Measurements from ENCODE around the gene CFDP1. TPM values are rescaled to one million over a fixed set of nuclear protein-coding genes. Genes with fewer than 3 reads are reported as not detected.

CFDP1 gene
- total and polyA plus RNA-seq, 4 donors, result 55.4 to 164 (median 132) TPM

- WGBS (ENCODE audit: insufficient coverage), result no CpG with 5 or more reads among the region's 4 CpGs
- H3K9me3 ChIP-seq (ENCODE audit: control insufficient read depth, insufficient read depth, low read length), result no peaks in the 10 kb centered on the region
- H3K27me3 ChIP-seq (ENCODE audit: control insufficient read depth, insufficient read depth, low read length), result no peaks in the 10 kb centered on the region
- peak in 1 of 6 donors; percentile 29 for DNase-seq (ENCODE audit: low read depth in 4 of 6, low spot score in 6 of 6)
- H3K4me3 ChIP-seq (ENCODE audit: low read depth, low read length), result no peak overlapping the region
- H3K27ac ChIP-seq (ENCODE audit: low read depth, low read length), result no peak overlapping the region
- peaks cover 5% of the 10 kb centered on the region for H3K36me3 ChIP-seq (ENCODE audit: control insufficient read depth, insufficient read depth, low read length)
- peaks cover 20% of the 10 kb centered on the region for H3K4me1 ChIP-seq (ENCODE audit: control insufficient read depth, insufficient read depth, low read length)
These were observed 115.8 kb downstream of the CFDP1 start for GRCh38 chr16:75317532-75317931.

- Histone ChIP-seq H3K27me3 (ENCODE audit: control insufficient read depth, insufficient read depth, low read length) (no peaks in the 10 kb centered on the region), H3K4me1 (ENCODE audit: control insufficient read depth, insufficient read depth, low read length) (peaks cover 20% of the 10 kb centered on the region), H3K27ac (ENCODE audit: low read depth, low read length) (no peak overlapping the region), H3K9me3 (ENCODE audit: control insufficient read depth, insufficient read depth, low read length) (no peaks in the 10 kb centered on the region), H3K4me3 (ENCODE audit: low read depth, low read length) (no peak overlapping the region), H3K36me3 (ENCODE audit: control insufficient read depth, insufficient read depth, low read length) (peaks cover 5% of the 10 kb centered on the region)
- 79% methylated on average over 5 of the region's 7 CpGs for WGBS (ENCODE audit: insufficient coverage)
- no peak for DNase-seq (ENCODE audit: low read depth in 4 of 6, low spot score in 6 of 6)
These were observed 116.2 kb downstream of the CFDP1 start for GRCh38 chr16:75317101-75317522.

- WGBS (ENCODE audit: insufficient coverage), result no CpG with 5 or more reads among the region's 6 CpGs
- H3K27me3 ChIP-seq (ENCODE audit: control insufficient read depth, insufficient read depth, low read length), result no peaks in the 10 kb centered on the region
- H3K36me3 ChIP-seq (ENCODE audit: control insufficient read depth, insufficient read depth, low read length), result peaks cover 5% of the 10 kb centered on the region
- H3K9me3 ChIP-seq (ENCODE audit: control insufficient read depth, insufficient read depth, low read length), result no peaks in the 10 kb centered on the region
- no peak overlapping the region for H3K27ac ChIP-seq (ENCODE audit: low read depth, low read length)
- H3K4me1 ChIP-seq (ENCODE audit: control insufficient read depth, insufficient read depth, low read length), result peaks cover 20% of the 10 kb centered on the region
- H3K4me3 ChIP-seq (ENCODE audit: low read depth, low read length), result no peak overlapping the region
- no peak for DNase-seq (ENCODE audit: low read depth in 4 of 6, low spot score in 6 of 6)
These were observed 117.6 kb downstream of the CFDP1 start for GRCh38 chr16:75315539-75316306.

GRCh38 chr16:75312875-75313274 is 120.4 kb downstream of the CFDP1 start:
- H3K4me3 ChIP-seq (ENCODE audit: low read depth, low read length), result no peak overlapping the region
- no peaks in the 10 kb centered on the region for H3K9me3 ChIP-seq (ENCODE audit: control insufficient read depth, insufficient read depth, low read length)
- no peak overlapping the region for H3K27ac ChIP-seq (ENCODE audit: low read depth, low read length)
- peaks cover 8% of the 10 kb centered on the region for H3K4me1 ChIP-seq (ENCODE audit: control insufficient read depth, insufficient read depth, low read length)
- 69% methylated on average over 4 of the region's 4 CpGs for WGBS (ENCODE audit: insufficient coverage)
- peaks cover 5% of the 10 kb centered on the region for H3K36me3 ChIP-seq (ENCODE audit: control insufficient read depth, insufficient read depth, low read length)
- no peak for DNase-seq (ENCODE audit: low read depth in 4 of 6, low spot score in 6 of 6)
- no peaks in the 10 kb centered on the region for H3K27me3 ChIP-seq (ENCODE audit: control insufficient read depth, insufficient read depth, low read length)

GRCh38 chr16:75311383-75311938 is 121.8 kb downstream of the CFDP1 start:
- no peak overlapping the region for H3K27ac ChIP-seq (ENCODE audit: low read depth, low read length)
- DNase-seq (ENCODE audit: low read depth in 4 of 6, low spot score in 6 of 6), result no peak
- peaks cover 5% of the 10 kb centered on the region for H3K36me3 ChIP-seq (ENCODE audit: control insufficient read depth, insufficient read depth, low read length)
- no peaks in the 10 kb centered on the region for H3K4me1 ChIP-seq (ENCODE audit: control insufficient read depth, insufficient read depth, low read length)
- no peak overlapping the region for H3K4me3 ChIP-seq (ENCODE audit: low read depth, low read length)
- no peaks in the 10 kb centered on the region for H3K9me3 ChIP-seq (ENCODE audit: control insufficient read depth, insufficient read depth, low read length)
- 49% methylated on average over 2 of the region's 3 CpGs for WGBS (ENCODE audit: insufficient coverage)
- no peaks in the 10 kb centered on the region for H3K27me3 ChIP-seq (ENCODE audit: control insufficient read depth, insufficient read depth, low read length)

GRCh38 chr16:75310541-75310940 is 122.8 kb downstream of the CFDP1 start:
- H3K4me1 ChIP-seq (ENCODE audit: control insufficient read depth, insufficient read depth, low read length), result no peaks in the 10 kb centered on the region
- H3K9me3 ChIP-seq (ENCODE audit: control insufficient read depth, insufficient read depth, low read length), result no peaks in the 10 kb centered on the region
- H3K4me3 ChIP-seq (ENCODE audit: low read depth, low read length), result no peak overlapping the region
- no peaks in the 10 kb centered on the region for H3K27me3 ChIP-seq (ENCODE audit: control insufficient read depth, insufficient read depth, low read length)
- peaks cover 5% of the 10 kb centered on the region for H3K36me3 ChIP-seq (ENCODE audit: control insufficient read depth, insufficient read depth, low read length)
- WGBS (ENCODE audit: insufficient coverage), result 69% methylated on average over 2 of the region's 3 CpGs
- H3K27ac ChIP-seq (ENCODE audit: low read depth, low read length), result no peak overlapping the region
- DNase-seq (ENCODE audit: low read depth in 4 of 6, low spot score in 6 of 6), result no peak

GRCh38 chr16:75309899-75310430 is 123.3 kb downstream of the CFDP1 start:
- WGBS (ENCODE audit: insufficient coverage), result 100% methylated on average over 1 of the region's 1 CpG
- no peak overlapping the region for H3K27ac ChIP-seq (ENCODE audit: low read depth, low read length)
- H3K27me3 ChIP-seq (ENCODE audit: control insufficient read depth, insufficient read depth, low read length), result no peaks in the 10 kb centered on the region
- H3K4me1 ChIP-seq (ENCODE audit: control insufficient read depth, insufficient read depth, low read length), result peaks cover 3% of the 10 kb centered on the region
- no peaks in the 10 kb centered on the region for H3K9me3 ChIP-seq (ENCODE audit: control insufficient read depth, insufficient read depth, low read length)
- peaks cover 5% of the 10 kb centered on the region for H3K36me3 ChIP-seq (ENCODE audit: control insufficient read depth, insufficient read depth, low read length)
- no peak overlapping the region for H3K4me3 ChIP-seq (ENCODE audit: low read depth, low read length)
- no peak for DNase-seq (ENCODE audit: low read depth in 4 of 6, low spot score in 6 of 6)

GRCh38 chr16:75309156-75309555 is 124.1 kb downstream of the CFDP1 start:
- 83% methylated on average over 6 of the region's 8 CpGs for WGBS (ENCODE audit: insufficient coverage)

GRCh38 chr16:75308011-75308410 is 125.3 kb downstream of the CFDP1 start:
- WGBS (ENCODE audit: insufficient coverage), result 100% methylated on average over 1 of the region's 3 CpGs
- H3K27ac ChIP-seq (ENCODE audit: low read depth, low read length), result no peak overlapping the region
- peaks cover 6% of the 10 kb centered on the region for H3K4me1 ChIP-seq (ENCODE audit: control insufficient read depth, insufficient read depth, low read length)

More at GRCh38 chr16:75309156-75309555, 124.1 kb downstream of the CFDP1 start:
- no peak overlapping the region for H3K4me3 ChIP-seq (ENCODE audit: low read depth, low read length)
- no peaks in the 10 kb centered on the region for H3K9me3 ChIP-seq (ENCODE audit: control insufficient read depth, insufficient read depth, low read length)
- no peak for DNase-seq (ENCODE audit: low read depth in 4 of 6, low spot score in 6 of 6)
- H3K27ac ChIP-seq (ENCODE audit: low read depth, low read length), result no peak overlapping the region
- no peaks in the 10 kb centered on the region for H3K27me3 ChIP-seq (ENCODE audit: control insufficient read depth, insufficient read depth, low read length)
- H3K36me3 ChIP-seq (ENCODE audit: control insufficient read depth, insufficient read depth, low read length), result peaks cover 6% of the 10 kb centered on the region
- H3K4me1 ChIP-seq (ENCODE audit: control insufficient read depth, insufficient read depth, low read length), result peaks cover 6% of the 10 kb centered on the region

GRCh38 chr16:75307506-75307905 is 125.8 kb downstream of the CFDP1 start:
- peaks cover 9% of the 10 kb centered on the region for H3K36me3 ChIP-seq (ENCODE audit: control insufficient read depth, insufficient read depth, low read length)
- H3K27me3 ChIP-seq (ENCODE audit: control insufficient read depth, insufficient read depth, low read length), result no peaks in the 10 kb centered on the region
- 100% methylated on average over 1 of the region's 3 CpGs for WGBS (ENCODE audit: insufficient coverage)
- no peak overlapping the region for H3K4me3 ChIP-seq (ENCODE audit: low read depth, low read length)
- H3K4me1 ChIP-seq (ENCODE audit: control insufficient read depth, insufficient read depth, low read length), result peaks cover 6% of the 10 kb centered on the region
- H3K9me3 ChIP-seq (ENCODE audit: control insufficient read depth, insufficient read depth, low read length), result no peaks in the 10 kb centered on the region
- H3K27ac ChIP-seq (ENCODE audit: low read depth, low read length), result no peak overlapping the region
- no peak for DNase-seq (ENCODE audit: low read depth in 4 of 6, low spot score in 6 of 6)

More at GRCh38 chr16:75308011-75308410, 125.3 kb downstream of the CFDP1 start:
- H3K27me3 ChIP-seq (ENCODE audit: control insufficient read depth, insufficient read depth, low read length), result no peaks in the 10 kb centered on the region
- H3K9me3 ChIP-seq (ENCODE audit: control insufficient read depth, insufficient read depth, low read length), result no peaks in the 10 kb centered on the region
- DNase-seq (ENCODE audit: low read depth in 4 of 6, low spot score in 6 of 6), result no peak
- H3K4me3 ChIP-seq (ENCODE audit: low read depth, low read length), result no peak overlapping the region
- peaks cover 9% of the 10 kb centered on the region for H3K36me3 ChIP-seq (ENCODE audit: control insufficient read depth, insufficient read depth, low read length)
